SK-N-SH (cell line): Measurements from ENCODE around the gene CACNA2D1. TPM values are rescaled to one million over a fixed set of nuclear protein-coding genes. Genes with fewer than 3 reads are reported as not detected.

Source experiments
- CTCF ChIA-PET: fragments of 300-600, 350-600 bp; formaldehyde crosslinking; extraction: SDS; loops from one replicate; lab custom pipeline; 2021; lab: Yijun Ruan, JAX
- POLR2A ChIA-PET: fragments of 350-600 bp; sonication (Branson Sonifier 250); formaldehyde crosslinking; extraction: SDS; loops from one replicate; lab custom pipeline; 2020; ENCODE audit warnings: antibody characterized with exemption, inconsistent platforms; lab: Yijun Ruan, JAX
- DNase-seq: peaks from one replicate; pipeline ENCODE4 v3.0.0; 2012
- H2AFZ ChIP-seq: fragments of 200-600 bp; sonication (generic); 2 replicates; pipeline ENCODE4 v1.8.1; 2016; ENCODE audit warnings: antibody characterized with exemption, mild to moderate bottlenecking, low read depth
- H3F3A ChIP-seq: fragments of 200-600 bp; sonication (generic); replicated peaks from 2 replicates; pipeline ENCODE3; 2016; ENCODE audit warnings: antibody characterized with exemption, mild to moderate bottlenecking; ENCODE audit not compliant: insufficient read depth
- H3K27ac ChIP-seq, 2 experiments: fragments of 200-500 bp in 1 of 2; fragments of 200-600 bp in 1 of 2; sonication (Bioruptor generic) in 1 of 2; sonication (generic), shearing (Covaris generic) in 1 of 2; 2 replicates each; pipeline versions ENCODE4 v1.5.1 to v1.6.1; 2014 to 2016; ENCODE audit warnings: low read depth in 2 of 2, inconsistent platforms in 1 of 2, low read length in 1 of 2, mild to moderate bottlenecking in 1 of 2, mixed read lengths in 1 of 2
- H3K27me3 ChIP-seq: fragments of 200-600 bp; sonication (generic), shearing (Covaris generic); 2 replicates; pipeline ENCODE4 v1.6.1; 2016; ENCODE audit warnings: mixed run types; ENCODE audit not compliant: insufficient read depth
- H3K36me3 ChIP-seq, 2 experiments: fragments of 200-500 bp in 1 of 2; fragments of 200-600 bp in 1 of 2; sonication (Bioruptor generic) in 1 of 2; sonication (generic) in 1 of 2; replicated peaks in 1 of 2; 2 replicates each; pipeline versions ENCODE3 to v1.5.1; 2014 to 2016; ENCODE audit warnings: low read length in 1 of 2, mild to moderate bottlenecking in 1 of 2; ENCODE audit not compliant: insufficient read depth in 2 of 2, control insufficient read depth in 1 of 2
- H3K4me1 ChIP-seq, 2 experiments: fragments of 200-500 bp in 1 of 2; fragments of 200-600 bp in 1 of 2; sonication (Bioruptor generic) in 1 of 2; sonication (generic), shearing (Covaris generic) in 1 of 2; 2 replicates each; pipeline versions ENCODE4 v1.5.1 to v1.6.1; 2014 to 2016; ENCODE audit warnings: low read depth in 1 of 2, low read length in 1 of 2, mixed run types in 1 of 2; ENCODE audit not compliant: insufficient read depth in 2 of 2, control insufficient read depth in 1 of 2
- H3K4me2 ChIP-seq: fragments of 200-600 bp; sonication (generic), shearing (Covaris generic); 2 replicates; pipeline ENCODE4 v1.6.1; 2017; ENCODE audit warnings: mixed run types
- H3K4me3 ChIP-seq, 2 experiments: fragments of 200-500 bp in 1 of 2; fragments of 200-600 bp in 1 of 2; sonication (Bioruptor generic) in 1 of 2; sonication (generic), shearing (Covaris generic) in 1 of 2; 2 replicates each; pipeline versions ENCODE4 v1.5.1 to v1.8.1; 2014 to 2016; ENCODE audit warnings: low read depth in 2 of 2, inconsistent platforms in 1 of 2, low read length in 1 of 2, mild to moderate bottlenecking in 1 of 2, mixed read lengths in 1 of 2, moderate library complexity in 1 of 2
- H3K79me2 ChIP-seq: fragments of 200-600 bp; sonication (generic); 2 replicates; pipeline ENCODE4 v1.8.1; 2017; ENCODE audit warnings: mild to moderate bottlenecking; ENCODE audit not compliant: insufficient read depth
- H3K9ac ChIP-seq: fragments of 200-600 bp; sonication (generic); 2 replicates; pipeline ENCODE4 v1.6.1; 2017; ENCODE audit warnings: mixed run types
- H3K9me2 ChIP-seq: fragments of 200-600 bp; sonication (generic); 2 replicates; pipeline ENCODE4 v1.6.1; 2017; ENCODE audit warnings: mixed run types
- H3K9me3 ChIP-seq: fragments of 200-600 bp; sonication (generic); 2 replicates; pipeline ENCODE4 v1.6.1; 2017; ENCODE audit warnings: mixed run types, mild to moderate bottlenecking, moderate library complexity
- H4K20me1 ChIP-seq: fragments of 200-600 bp; sonication (generic); 2 replicates; pipeline ENCODE4 v1.6.1; 2017; ENCODE audit warnings: mild to moderate bottlenecking, mixed run types; ENCODE audit not compliant: insufficient read depth
- CHD2 ChIP-seq: fragments of 150-350 bp; IDR thresholded peaks from 2 replicates; pipeline ENCODE4 v1.6.1; 2018; ENCODE audit warnings: low read length; ENCODE audit not compliant: partially characterized antibody
- EP300 ChIP-seq, 2 experiments: IDR thresholded peaks; 2 replicates each; pipeline versions ENCODE4 v1.4.0 to v1.6.1; 2012; ENCODE audit warnings: borderline replicate concordance in 1 of 2, low read depth in 1 of 2, low read length in 1 of 2
- GABPA ChIP-seq: IDR thresholded peaks from 2 replicates; pipeline ENCODE4 v1.4.0; 2012; ENCODE audit warnings: low read depth, mild to moderate bottlenecking
- JUND ChIP-seq: IDR thresholded peaks from 2 replicates; pipeline ENCODE4 v1.4.0; 2012
- MXI1 ChIP-seq: IDR thresholded peaks from 2 replicates; pipeline ENCODE4 v1.6.1; 2012; ENCODE audit warnings: mild to moderate bottlenecking, low read depth, low read length, improper control_type of control experiment
- NFIC ChIP-seq: IDR thresholded peaks from 2 replicates; pipeline ENCODE4 v1.4.0; 2012; ENCODE audit warnings: borderline replicate concordance
- NRF1 ChIP-seq: IDR thresholded peaks from 2 replicates; pipeline ENCODE4 v1.6.1; 2012; ENCODE audit warnings: low read depth, mild to moderate bottlenecking, low read length
- PBX3 ChIP-seq: IDR thresholded peaks from 2 replicates; pipeline ENCODE4; 2012
- POLR2AphosphoS5 ChIP-seq: IDR thresholded peaks from 2 replicates; pipeline ENCODE4 v1.6.1; 2012; ENCODE audit warnings: low read depth, low read length
- RAD21 ChIP-seq: IDR thresholded peaks from 2 replicates; pipeline ENCODE4 v1.6.1; 2012; ENCODE audit warnings: mild to moderate bottlenecking, low read length
- TAF1 ChIP-seq: IDR thresholded peaks from 2 replicates; pipeline ENCODE4 v1.6.1; 2012; ENCODE audit warnings: low read depth, mild to moderate bottlenecking, low read length, moderate library complexity, borderline replicate concordance
- TCF12 ChIP-seq: IDR thresholded peaks from 2 replicates; pipeline ENCODE4 v1.4.0; 2012
- USF1 ChIP-seq: IDR thresholded peaks from 2 replicates; pipeline ENCODE4 v1.4.0; 2012; ENCODE audit warnings: low read depth, borderline replicate concordance
- USF2 ChIP-seq: fragments of 150-350 bp; IDR thresholded peaks from 2 replicates; pipeline ENCODE4 v1.6.1; 2017; ENCODE audit warnings: antibody characterized with exemption, low read length, low read depth, borderline replicate concordance
- ZBTB33 ChIP-seq: IDR thresholded peaks from 2 replicates; pipeline ENCODE4 v1.4.0; 2012; ENCODE audit warnings: low read depth, borderline replicate concordance
- WGBS: methylation state at CpG from one replicate; pipeline ENCODE4 v1.1.6; 2017; ENCODE audit warnings: low lambda C conversion rate; 5-methylcytosine and 5-hydroxymethylcytosine counted together
- polyA plus RNA-seq, 3 experiments: library from polyadenylated mRNA; depleted of rRNA; stranded (reverse); fragments of >200 nt; gene quantifications; 2 replicates each; pipeline ENCODE4 v1.2.3, GENCODE V29; 2012

The CACNA2D1 gene
- polyA plus RNA-seq, 1 of the 3 experiments (the other 2 are of a cell fraction): 3.4 TPM

- Histone ChIP-seq H3K27me3 (no peaks in the 10 kb centered on the region), H2AFZ (no peak overlapping the region), H3F3A (no peaks in the 10 kb centered on the region), H3K36me3 (peaks cover 27 to 34% of the 10 kb centered on the region in 2 experiments), H3K9me3 (no peaks in the 10 kb centered on the region), H3K9ac (no peak overlapping the region), H3K4me2 (no peak overlapping the region), H3K9me2 (no peaks in the 10 kb centered on the region), H4K20me1 (no peaks in the 10 kb centered on the region), H3K4me3 (no peak overlapping the region), H3K4me1 (no peaks in the 10 kb centered on the region; a peak in 1 of 4 replicates), H3K79me2 (no peaks in the 10 kb centered on the region), H3K27ac (no peak overlapping the region)
- 79% methylated on average over 2 of the region's 2 CpGs for WGBS
- no peak for DNase-seq
- CTCF ChIA-PET: interaction anchor here (0.7 to 1.6 kb wide), 3 partner anchors 17 to 490 kb away, joined by 3 to 6 read pairs (median 3); no protein-coding TSS in a partner anchor
- TF ChIP-seq MXI1 (no peak), EP300 (IDR thresholded peaks at IDR 0.05; ENCODE audit: borderline replicate concordance in 1 of 2, low read depth in 1 of 2, low read length in 1 of 2) (no peak), PBX3 (peak; percentile 28; the same call in 1 of the 2 replicates), ZBTB33 (no peak), GABPA (no peak), TCF12 (peak; percentile 38; the same call in 1 of the 2 replicates), CHD2 (no peak), NFIC (no peak), JUND (0 out of 2 replicates have a peak, but pooled peaks have one; percentile 18), NRF1 (no peak), USF1 (no peak), TAF1 (no peak), RAD21 (no peak)
- TF ChIP-seq, all 33 proteins: peak for 3
- POLR2A ChIA-PET: no interaction called here
Measured at GRCh38 chr7:81990395-81990794, 453.2 kb downstream of the CACNA2D1 start.

GRCh38 chr7:81986723-81987470, 456.7 kb downstream of the CACNA2D1 start:
- Histone ChIP-seq H3K36me3 (peaks cover 15 to 29% of the 10 kb centered on the region in 2 experiments), H3K4me3 (no peak overlapping the region), H3K9ac (no peak overlapping the region), H3F3A (no peaks in the 10 kb centered on the region), H3K27ac (no peak overlapping the region; a peak in 1 of 4 replicates), H3K9me2 (no peaks in the 10 kb centered on the region), H2AFZ (no peak overlapping the region), H4K20me1 (no peaks in the 10 kb centered on the region), H3K27me3 (no peaks in the 10 kb centered on the region), H3K4me1 (no peaks in the 10 kb centered on the region; a peak in 1 of 4 replicates), H3K79me2 (no peaks in the 10 kb centered on the region), H3K9me3 (no peaks in the 10 kb centered on the region), H3K4me2 (no peak overlapping the region)
- no peak for TF ChIP-seq USF2
- no peak for TF ChIP-seq POLR2AphosphoS5
- peak; percentile 38; the same call in 1 of the 2 replicates for TF ChIP-seq TCF12
- CTCF ChIA-PET: interaction anchor here (0.7 to 1.2 kb wide), 2 partner anchors 28 to 57 kb away, joined by 3 read pairs; no protein-coding TSS in a partner anchor
- peak; percentile 4 for DNase-seq
- POLR2A ChIA-PET: no interaction called here
- WGBS: 67% methylated on average over 3 of the region's 3 CpGs
